K562 (cell line): ENCODE results near the gene FERMT3. TPM values are rescaled to one million over a fixed set of nuclear protein-coding genes. Genes with fewer than 3 reads are reported as not detected.

Experiments used
- FOXK2 ChIP-seq, 2 experiments: fragments of 450-650 bp; IDR thresholded peaks in 1 of 2; conservative IDR thresholded peaks in 1 of 2; 2 replicates each; pipeline ENCODE4 v1.6.1; 2016; ENCODE audit warnings: low read depth in 2 of 2, mild to moderate bottlenecking in 1 of 2
- HDAC3 ChIP-seq: fragments of 450-650 bp; IDR thresholded peaks from 2 replicates; pipeline ENCODE4 v1.6.1; 2018; ENCODE audit warnings: borderline replicate concordance, mild to moderate bottlenecking, moderate library complexity; ENCODE audit not compliant: partially characterized antibody
- RAD21 ChIP-seq, 2 experiments: fragments of 250-450 bp in 1 of 2; fragments of 450-650 bp in 1 of 2; sonication (Bioruptor Pico) in 1 of 2; formaldehyde crosslinking in 1 of 2; IDR thresholded peaks in 1 of 2; conservative IDR thresholded peaks in 1 of 2; 2 replicates each; pipeline versions ENCODE4 v1.4.0 to v1.8.0; 2020 to 2022; ENCODE audit warnings: mild to moderate bottlenecking in 2 of 2, moderate library complexity in 1 of 2
- TCF3 ChIP-seq: sonication (generic); formaldehyde crosslinking; IDR thresholded peaks from 2 replicates; pipeline ENCODE4 v1.4.0; 2020; ENCODE audit warnings: mild to moderate bottlenecking, missing genetic modification reagents
- ZBTB1 ChIP-seq: sonication (generic); formaldehyde crosslinking; IDR thresholded peaks from 2 replicates; pipeline ENCODE4 v1.8.1; 2023; ENCODE audit warnings: missing genetic modification reagents, low read depth, mild to moderate bottlenecking, borderline replicate concordance
- ZNF408 ChIP-seq: fragments of 250-450 bp; sonication (Bioruptor Pico); IDR thresholded peaks from 2 replicates; pipeline ENCODE4 v1.4.0; 2020; ENCODE audit warnings: low read depth, mild to moderate bottlenecking, moderate library complexity
- ZNF766 ChIP-seq: fragments of 200-800 bp; sonication (Bioruptor generic); conservative IDR thresholded peaks from 2 replicates; pipeline ENCODE4 v1.6.1; 2016; ENCODE audit warnings: missing genetic modification characterization, missing compliant biosample characterization
- polyA plus RNA-seq, 8 experiments: library from polyadenylated mRNA; depleted of rRNA in 4 of 8; stranded (reverse) in 5 of 8; unstranded in 3 of 8; fragments of >200 nt; fragmentation: Nextera tagmentation in 2 of 8; fragmentation: Illumina TruSeq in 1 of 8; extraction: Ambion mirVana in 2 of 8; extraction: Trizol in 1 of 8; gene quantifications; 2 replicates each; pipeline versions ENCODE4 v1.2.1 to v1.2.3, GENCODE V29; 2011 to 2014; ENCODE audit warnings: inconsistent platforms in 1 of 8, missing spikeins in 1 of 8
- total RNA-seq, 7 experiments: library from RNA; depleted of rRNA in 6 of 7; stranded (reverse); fragments of >200 nt in 6 of 7; fragmentation: Illumina TruSeq in 2 of 7; extraction: Trizol in 2 of 7; gene quantifications; 2 replicates each; pipeline versions ENCODE4 v1.2.1 to v1.2.3, GENCODE V29; 2011 to 2021; ENCODE audit warnings: low replicate concordance in 1 of 7
- TF ChIP-seq, protein P1 (sequence below): fragments of 450-650 bp; IDR thresholded peaks from 2 replicates; pipeline ENCODE4 v1.6.1; 2017; ENCODE audit warnings: mild to moderate bottlenecking, moderate library complexity
- TF ChIP-seq, protein P2 (sequence below): fragments of 200-800 bp; sonication (Bioruptor generic); IDR thresholded peaks from 2 replicates; pipeline ENCODE4 v1.6.1; 2016; ENCODE audit warnings: missing genetic modification characterization, missing compliant biosample characterization

The FERMT3 gene
- total and polyA plus RNA-seq, 9 of the 15 experiments (the other 6 are each of a cell fraction or from before 2014, with no cell fraction given) = 3.2 to 275 (median 79.7) TPM

DNA sequence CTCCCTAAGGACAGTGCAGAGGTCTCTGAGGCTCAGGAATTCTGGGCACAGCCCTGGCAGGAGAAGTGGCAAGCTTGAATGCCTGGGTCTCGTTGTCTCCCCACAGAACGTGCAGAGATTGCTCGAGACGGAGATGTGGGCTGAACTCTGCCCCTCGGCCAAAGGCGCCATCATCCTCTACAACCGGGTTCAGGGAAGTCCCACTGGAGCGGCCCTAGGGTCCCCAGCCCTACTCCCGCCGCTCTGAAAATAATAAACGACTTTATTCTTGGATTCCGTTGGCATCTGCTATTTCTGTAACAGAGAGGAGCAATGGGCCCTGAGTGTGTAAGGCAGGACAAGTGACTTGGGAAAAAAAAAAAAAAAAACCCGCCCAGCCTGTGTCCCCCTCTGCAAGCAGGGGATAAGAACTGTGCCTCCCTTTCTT, 23.2 kb downstream of the FERMT3 start (continued):
- TF ChIP-seq, protein P1, sequence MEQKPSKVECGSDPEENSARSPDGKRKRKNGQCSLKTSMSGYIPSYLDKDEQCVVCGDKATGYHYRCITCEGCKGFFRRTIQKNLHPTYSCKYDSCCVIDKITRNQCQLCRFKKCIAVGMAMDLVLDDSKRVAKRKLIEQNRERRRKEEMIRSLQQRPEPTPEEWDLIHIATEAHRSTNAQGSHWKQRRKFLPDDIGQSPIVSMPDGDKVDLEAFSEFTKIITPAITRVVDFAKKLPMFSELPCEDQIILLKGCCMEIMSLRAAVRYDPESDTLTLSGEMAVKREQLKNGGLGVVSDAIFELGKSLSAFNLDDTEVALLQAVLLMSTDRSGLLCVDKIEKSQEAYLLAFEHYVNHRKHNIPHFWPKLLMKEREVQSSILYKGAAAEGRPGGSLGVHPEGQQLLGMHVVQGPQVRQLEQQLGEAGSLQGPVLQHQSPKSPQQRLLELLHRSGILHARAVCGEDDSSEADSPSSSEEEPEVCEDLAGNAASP = no peak
- TF ChIP-seq, protein P2, sequence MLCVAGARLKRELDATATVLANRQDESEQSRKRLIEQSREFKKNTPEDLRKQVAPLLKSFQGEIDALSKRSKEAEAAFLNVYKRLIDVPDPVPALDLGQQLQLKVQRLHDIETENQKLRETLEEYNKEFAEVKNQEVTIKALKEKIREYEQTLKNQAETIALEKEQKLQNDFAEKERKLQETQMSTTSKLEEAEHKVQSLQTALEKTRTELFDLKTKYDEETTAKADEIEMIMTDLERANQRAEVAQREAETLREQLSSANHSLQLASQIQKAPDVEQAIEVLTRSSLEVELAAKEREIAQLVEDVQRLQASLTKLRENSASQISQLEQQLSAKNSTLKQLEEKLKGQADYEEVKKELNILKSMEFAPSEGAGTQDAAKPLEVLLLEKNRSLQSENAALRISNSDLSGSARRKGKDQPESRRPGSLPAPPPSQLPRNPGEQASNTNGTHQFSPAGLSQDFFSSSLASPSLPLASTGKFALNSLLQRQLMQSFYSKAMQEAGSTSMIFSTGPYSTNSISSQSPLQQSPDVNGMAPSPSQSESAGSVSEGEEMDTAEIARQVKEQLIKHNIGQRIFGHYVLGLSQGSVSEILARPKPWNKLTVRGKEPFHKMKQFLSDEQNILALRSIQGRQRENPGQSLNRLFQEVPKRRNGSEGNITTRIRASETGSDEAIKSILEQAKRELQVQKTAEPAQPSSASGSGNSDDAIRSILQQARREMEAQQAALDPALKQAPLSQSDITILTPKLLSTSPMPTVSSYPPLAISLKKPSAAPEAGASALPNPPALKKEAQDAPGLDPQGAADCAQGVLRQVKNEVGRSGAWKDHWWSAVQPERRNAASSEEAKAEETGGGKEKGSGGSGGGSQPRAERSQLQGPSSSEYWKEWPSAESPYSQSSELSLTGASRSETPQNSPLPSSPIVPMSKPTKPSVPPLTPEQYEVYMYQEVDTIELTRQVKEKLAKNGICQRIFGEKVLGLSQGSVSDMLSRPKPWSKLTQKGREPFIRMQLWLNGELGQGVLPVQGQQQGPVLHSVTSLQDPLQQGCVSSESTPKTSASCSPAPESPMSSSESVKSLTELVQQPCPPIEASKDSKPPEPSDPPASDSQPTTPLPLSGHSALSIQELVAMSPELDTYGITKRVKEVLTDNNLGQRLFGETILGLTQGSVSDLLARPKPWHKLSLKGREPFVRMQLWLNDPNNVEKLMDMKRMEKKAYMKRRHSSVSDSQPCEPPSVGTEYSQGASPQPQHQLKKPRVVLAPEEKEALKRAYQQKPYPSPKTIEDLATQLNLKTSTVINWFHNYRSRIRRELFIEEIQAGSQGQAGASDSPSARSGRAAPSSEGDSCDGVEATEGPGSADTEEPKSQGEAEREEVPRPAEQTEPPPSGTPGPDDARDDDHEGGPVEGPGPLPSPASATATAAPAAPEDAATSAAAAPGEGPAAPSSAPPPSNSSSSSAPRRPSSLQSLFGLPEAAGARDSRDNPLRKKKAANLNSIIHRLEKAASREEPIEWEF (CRISPR knock-in tag) = no peak
- TF ChIP-seq FOXK2 (conservative IDR thresholded peaks at IDR 0.05 in 1 of 2, IDR thresholded peaks at IDR 0.05 in 1 of 2; ENCODE audit: low read depth in 2 of 2) (0 out of 4 replicates have a peak, but pooled peaks of 1 of the 2 experiments have one; percentile 23), HDAC3 (no peak), TCF3 (CRISPR knock-in tag) (peak; percentile 21; the same call in 1 of the 2 replicates), ZNF766 (CRISPR knock-in tag) (no peak), ZBTB1 (CRISPR knock-in tag) (no peak), RAD21 (CRISPR knock-in tag; conservative IDR thresholded peaks at IDR 0.05 in 1 of 2, IDR thresholded peaks at IDR 0.05 in 1 of 2) (no peak), ZNF408 (CRISPR knock-in tag) (no peak)
